HL-60/S4 treated with phorbol 12-myristate 13-acetate at 8.2 ng/mL for 4 days and 3 days (cell line): ENCODE results near the gene ENO1.
"Not testable (repeated sequence)": the region's sequence is repeated elsewhere in the genome, so short reads cannot be mapped to it uniquely, and the experiment has no call there.

ENCODE experiments used
- in situ Hi-C: fragments of 300-500 bp; cut with MboI; formaldehyde crosslinking; loops from 2 replicates; pipeline ENCODE4 v1.15.0; 2022; ENCODE audit warnings: low sequenced_read_pairs

Gene ENO1

GRCh38 chr1:8847990-8848389 is 30.5 kb downstream of the ENO1 start:
- in situ Hi-C loops = no loop called here

GRCh38 chr1:8846263-8846662 is 32.2 kb downstream of the ENO1 start:
- in situ Hi-C loops = no loop called here

GRCh38 chr1:8845104-8846097 is 33.1 kb downstream of the ENO1 start:
- in situ Hi-C loops = no loop called here

GRCh38 chr1:8844501-8845006 is 33.9 kb downstream of the ENO1 start:
- in situ Hi-C loops = no loop called here

DNA sequence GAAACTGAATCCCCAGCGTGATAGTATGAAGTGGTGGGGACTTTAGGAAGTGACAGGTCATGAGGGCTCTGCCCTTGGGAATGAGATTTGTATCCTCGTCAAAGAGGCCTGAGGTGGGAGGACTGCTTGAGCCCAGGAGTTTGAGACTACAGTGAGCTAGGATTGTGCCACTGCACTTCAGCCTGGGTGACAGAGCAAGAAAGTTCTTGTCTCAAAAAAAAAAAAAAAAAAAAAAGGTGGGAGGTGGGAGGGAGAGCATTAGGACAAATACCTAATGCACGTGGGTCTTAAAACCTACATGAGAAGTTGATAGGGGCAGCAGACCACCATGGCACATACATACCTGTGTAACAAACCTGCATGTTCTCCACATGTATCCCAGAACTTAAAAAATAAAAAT is 37.1 kb downstream of the ENO1 start:
- in situ Hi-C loops = no loop called here

- in situ Hi-C loops = no loop called here
These were observed 38.5 kb downstream of the ENO1 start for GRCh38 chr1:8839990-8840389.

- in situ Hi-C loops = no loop called here
These were observed 42.4 kb downstream of the ENO1 start for GRCh38 chr1:8835941-8836643.

DNA sequence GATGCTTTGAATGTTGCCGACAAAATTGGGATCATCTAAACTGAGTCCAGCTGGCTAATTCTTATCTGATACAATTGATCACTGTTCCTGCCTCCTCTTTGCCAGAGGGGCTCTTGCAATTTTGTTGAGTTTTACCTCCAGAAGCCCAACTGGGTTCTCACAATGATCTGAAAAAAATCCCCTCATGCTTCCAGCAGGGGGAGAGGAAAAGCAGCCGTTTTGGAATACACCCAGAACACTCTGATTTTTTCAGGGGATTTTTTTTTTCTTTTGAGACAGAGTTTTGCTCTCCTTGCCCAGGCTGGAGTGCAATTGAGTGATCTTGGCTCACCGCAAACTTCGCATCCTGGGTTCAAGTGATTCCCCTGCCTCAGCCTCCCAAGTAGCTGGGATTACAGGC is 47.1 kb downstream of the ENO1 start:
- in situ Hi-C loops = no loop called here

GRCh38 chr1:8830732-8831131 is 47.8 kb downstream of the ENO1 start:
- in situ Hi-C loops = not testable (repeated sequence)

GRCh38 chr1:8825985-8826481 is 52.5 kb downstream of the ENO1 start:
- in situ Hi-C loops = no loop called here

GRCh38 chr1:8823295-8823664 is 55.2 kb downstream of the ENO1 start:
- in situ Hi-C loops = no loop called here

DNA sequence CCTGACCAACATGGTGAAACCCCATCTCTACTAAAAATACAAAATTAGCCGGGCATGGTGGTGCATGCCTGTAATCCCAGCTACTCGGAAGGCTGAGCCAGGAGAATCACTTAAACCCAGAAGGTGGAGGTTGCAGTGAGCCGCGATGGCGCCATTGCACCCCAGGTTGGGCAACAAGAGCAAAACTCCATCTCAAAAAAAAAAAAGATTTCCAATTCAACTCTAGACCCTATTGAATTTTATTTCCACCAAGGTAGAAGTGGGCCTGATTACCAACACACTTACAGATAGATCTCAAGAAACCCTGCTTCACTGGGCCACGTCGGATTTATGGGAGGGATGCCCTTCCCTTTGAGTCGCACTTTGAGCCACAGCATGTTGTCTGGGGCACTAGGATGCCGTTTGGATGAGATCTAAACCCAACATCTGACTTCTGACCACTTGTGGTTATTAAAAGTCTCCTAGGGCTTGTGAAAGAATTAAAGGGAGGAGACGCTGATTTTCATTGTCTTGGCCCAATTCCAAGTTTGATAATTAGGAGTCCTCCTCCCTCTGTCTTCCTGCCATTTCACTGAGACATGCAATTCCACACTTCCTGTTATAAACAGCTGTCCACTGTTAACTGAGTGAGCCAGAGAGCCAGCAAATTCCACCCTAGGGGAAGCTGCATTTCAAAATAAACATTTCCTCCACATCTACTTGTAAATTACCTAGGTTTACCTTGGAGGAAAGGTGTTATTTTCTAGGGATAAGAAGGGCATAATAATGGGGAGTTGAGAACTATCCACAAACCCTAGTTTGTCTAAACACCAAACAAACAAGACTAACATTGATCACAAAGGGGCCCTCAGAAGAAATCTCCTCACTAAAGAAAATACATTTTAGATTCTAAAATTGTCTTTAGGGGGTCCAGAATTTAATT is 55.9 kb downstream of the ENO1 start:
- in situ Hi-C loops = no loop called here

DNA sequence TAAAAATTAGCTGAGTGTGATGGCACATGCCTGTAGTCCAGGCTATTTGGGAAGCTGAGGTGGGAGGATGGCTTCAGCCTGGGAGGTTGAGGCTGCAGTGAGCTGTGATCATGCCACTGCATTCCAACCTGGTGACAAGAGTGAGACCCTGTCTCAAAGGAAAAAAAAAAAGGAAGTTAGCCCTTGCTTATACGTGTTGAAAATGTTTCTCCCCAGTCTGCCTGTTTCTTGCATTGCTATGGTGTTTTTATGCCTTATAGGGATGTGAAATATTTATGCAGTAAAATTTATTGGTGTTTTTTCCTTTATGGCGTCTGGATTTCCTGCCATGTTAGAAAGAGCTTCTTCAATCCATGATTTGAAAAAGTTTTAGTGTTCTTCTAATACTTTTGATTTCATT is 57.4 kb downstream of the ENO1 start:
- in situ Hi-C loops = no loop called here

GRCh38 chr1:8818789-8819188 is 59.7 kb downstream of the ENO1 start:
- in situ Hi-C loops = not testable (repeated sequence)

DNA sequence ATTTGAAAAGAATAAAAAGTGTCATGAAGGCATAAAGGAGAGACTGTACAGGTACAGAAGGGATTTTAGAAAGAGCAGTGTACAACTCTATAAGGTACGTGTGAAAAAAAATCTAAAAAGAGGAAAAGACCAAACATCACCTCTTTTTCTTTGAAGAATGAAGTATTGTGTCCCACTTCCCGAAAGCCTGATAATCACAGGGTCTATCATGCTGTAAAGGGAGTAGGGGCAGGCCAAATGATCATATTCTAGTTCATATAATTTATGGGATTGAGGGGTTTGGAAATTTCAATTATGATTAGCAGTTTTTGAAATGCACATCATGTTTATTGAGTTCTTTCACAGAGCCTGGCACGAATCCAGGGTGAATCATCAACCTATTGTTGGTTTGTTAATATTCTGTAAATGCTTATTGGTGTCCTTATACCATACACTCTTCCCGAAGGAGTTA is 60.1 kb downstream of the ENO1 start:
- in situ Hi-C loops = no loop called here

DNA sequence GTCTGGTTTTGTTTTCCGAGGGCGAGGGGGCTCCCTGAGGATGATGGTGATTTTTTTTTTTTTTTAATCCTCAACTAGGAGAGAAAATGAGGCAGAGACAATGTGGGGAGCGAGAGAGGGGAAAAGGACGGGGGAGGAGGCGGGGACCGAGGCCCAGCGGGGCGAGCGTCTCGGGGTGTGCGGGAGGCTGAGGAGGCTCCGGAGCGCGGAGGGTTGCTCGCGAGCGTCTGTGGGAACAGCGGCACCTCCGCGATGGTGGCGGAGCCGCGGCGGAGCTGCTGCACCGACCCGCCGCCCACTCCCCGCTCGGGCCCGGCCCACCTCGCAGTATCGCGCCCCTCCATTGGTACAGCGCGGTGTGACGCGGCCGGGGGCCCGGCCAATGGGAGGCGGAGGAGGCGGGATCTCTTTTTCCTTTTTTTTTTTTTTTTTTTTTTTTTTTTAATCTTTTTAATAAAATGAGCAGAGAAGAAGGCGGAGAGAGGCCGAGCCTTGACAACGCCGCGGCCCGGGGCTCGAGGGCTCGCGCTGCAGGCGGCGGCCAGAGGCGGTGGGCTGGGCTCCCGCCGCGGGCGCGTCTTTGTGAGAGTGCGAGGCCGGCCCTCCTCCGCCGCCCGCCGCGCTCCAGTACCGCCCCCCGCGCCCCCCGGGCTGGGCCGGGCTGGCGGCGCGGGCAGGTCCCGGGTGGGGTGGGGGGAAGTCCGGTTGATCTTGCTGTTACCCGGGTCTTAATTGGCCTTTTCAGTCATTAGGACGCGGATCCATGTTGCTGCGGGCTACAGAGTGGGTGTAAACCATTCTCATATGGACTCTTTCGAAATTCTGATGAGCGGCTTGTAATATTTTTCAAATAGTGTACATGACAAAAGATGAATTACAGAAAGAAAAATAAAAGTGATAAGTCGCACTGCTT is 60.8 kb downstream of the ENO1 start, which contains the start of gene RERE:
Gene RERE, minus strand, starts transcription at position 229 of the 913 bp plus-strand sequence.
- in situ Hi-C loops = no loop called here

- in situ Hi-C loops = no loop called here
These were observed 61.6 kb downstream of the ENO1 start for GRCh38 chr1:8816831-8817411.

- in situ Hi-C loops = no loop called here
These were observed 62.2 kb downstream of the ENO1 start for GRCh38 chr1:8816264-8816663.

DNA sequence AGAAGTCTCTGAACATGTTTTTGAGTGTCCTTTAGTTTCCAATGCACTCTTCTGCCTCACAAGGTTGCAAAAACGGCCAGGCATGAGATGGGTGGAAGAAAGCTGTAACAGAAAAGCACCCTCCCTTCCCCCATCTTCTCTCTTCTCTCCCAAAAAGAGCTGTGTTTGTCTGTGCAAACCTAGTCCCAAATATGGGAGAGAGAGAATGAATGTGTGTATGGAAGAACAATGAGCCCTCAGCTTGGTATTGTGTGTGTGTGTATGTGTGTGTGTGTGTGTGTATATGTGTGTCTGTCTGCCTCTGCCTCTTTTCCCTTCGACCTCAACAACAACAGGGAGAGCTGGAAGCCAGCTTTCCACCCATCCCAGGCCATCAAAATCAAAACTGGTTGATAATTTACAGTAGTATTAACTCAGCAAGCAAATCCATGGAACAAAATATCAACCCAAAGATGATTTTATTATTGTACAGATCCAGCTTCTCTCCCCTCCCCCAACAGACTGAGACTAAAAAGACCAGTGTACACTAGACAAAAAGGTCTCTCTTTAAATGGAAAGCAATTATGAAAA is 62.8 kb downstream of the ENO1 start:
- in situ Hi-C loops = no loop called here
